Measurements from ENCODE around the gene CLINT1.

The CLINT1 gene

DNA sequence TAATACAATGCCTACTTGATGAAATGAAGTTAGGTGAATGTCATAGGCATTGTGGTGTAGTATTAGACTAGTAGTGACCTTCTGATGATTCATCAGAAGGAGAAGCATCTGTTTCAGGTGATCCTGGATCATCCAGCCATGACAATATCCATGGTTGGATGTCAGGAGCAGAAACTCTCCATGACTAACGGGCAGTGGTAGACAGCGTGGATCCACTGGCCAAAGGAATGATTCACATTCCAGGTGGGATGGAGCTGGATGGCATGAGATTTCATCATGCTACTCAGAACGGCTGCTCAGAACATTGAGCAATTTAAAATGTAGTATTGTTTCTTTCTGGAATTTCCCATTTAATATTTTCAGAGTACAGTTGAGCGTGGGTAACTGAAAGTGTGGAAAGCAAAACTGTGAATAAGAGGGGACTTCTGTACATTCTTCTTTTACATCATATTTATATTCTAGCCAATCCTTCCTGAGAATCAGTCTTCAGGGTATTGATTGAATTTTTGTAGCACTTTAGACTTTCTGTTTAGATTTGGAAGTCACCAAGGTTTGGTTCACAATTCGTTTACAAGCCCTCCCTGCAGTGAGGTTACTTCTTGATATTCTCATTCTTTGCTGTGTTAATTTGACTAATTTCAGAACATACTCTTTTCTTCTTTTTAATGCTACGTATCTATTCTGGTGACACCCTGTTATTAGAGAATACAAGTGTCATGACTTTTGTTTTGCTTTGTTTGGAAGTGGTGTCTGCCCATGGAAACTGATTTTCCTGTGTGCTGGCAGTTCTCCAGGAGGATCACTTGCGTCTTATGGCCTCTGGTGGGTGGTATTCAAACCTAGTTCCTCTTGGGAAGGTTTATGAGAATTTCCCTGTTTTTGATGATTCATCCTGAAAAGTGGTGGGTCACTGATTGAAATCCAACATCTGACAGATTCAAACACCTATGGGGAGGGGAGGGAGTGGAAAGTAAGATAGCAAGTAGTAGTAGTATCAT is 12.2 kb upstream of the CLINT1 start:
- no peak overlapping the region for H3K27ac ChIP-seq

DNA sequence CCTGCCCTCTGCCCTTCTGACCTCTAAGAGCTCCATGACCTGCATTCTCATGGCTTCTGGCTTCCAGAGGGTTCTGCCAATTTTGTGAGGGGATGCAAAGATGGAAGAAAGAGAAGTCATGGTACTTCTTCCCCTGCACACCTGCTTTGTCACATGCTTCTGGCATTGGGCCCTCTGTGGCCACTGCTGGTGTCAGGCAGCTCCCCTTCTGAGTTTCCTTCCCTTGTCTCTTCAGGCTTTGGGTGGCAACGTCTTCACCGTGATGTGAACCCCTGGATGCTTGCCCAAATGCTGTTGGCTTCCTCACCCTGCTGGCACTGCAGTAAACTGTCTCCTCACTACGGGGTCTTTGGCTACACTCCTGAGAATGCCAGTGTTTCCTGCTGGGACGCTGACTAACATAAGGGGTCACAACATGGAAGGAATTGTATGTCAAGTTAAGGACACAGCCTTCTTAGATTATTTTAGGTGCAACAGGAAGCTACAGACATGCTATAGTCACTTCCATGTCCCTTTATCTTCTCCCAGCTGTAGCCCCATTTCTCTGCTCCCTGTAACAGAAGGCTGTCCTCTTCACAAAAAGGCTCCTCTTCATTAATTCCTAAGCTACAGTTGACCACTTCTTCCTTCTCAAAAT is 8.9 kb upstream of the CLINT1 start:
- H3K27ac ChIP-seq, result no peak overlapping the region
- TF ChIP-seq, protein P1, sequence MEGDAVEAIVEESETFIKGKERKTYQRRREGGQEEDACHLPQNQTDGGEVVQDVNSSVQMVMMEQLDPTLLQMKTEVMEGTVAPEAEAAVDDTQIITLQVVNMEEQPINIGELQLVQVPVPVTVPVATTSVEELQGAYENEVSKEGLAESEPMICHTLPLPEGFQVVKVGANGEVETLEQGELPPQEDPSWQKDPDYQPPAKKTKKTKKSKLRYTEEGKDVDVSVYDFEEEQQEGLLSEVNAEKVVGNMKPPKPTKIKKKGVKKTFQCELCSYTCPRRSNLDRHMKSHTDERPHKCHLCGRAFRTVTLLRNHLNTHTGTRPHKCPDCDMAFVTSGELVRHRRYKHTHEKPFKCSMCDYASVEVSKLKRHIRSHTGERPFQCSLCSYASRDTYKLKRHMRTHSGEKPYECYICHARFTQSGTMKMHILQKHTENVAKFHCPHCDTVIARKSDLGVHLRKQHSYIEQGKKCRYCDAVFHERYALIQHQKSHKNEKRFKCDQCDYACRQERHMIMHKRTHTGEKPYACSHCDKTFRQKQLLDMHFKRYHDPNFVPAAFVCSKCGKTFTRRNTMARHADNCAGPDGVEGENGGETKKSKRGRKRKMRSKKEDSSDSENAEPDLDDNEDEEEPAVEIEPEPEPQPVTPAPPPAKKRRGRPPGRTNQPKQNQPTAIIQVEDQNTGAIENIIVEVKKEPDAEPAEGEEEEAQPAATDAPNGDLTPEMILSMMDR (conservative IDR thresholded peaks at IDR 0.05), result no peak
- no peak for TF ChIP-seq ZFX (IDR thresholded peaks at IDR 0.05)

More for the DNA sequence above, 12.2 kb upstream of the CLINT1 start:
- TF ChIP-seq, protein P1 (conservative IDR thresholded peaks at IDR 0.05), result no peak
- no peak for TF ChIP-seq ZFX (IDR thresholded peaks at IDR 0.05)

DNA sequence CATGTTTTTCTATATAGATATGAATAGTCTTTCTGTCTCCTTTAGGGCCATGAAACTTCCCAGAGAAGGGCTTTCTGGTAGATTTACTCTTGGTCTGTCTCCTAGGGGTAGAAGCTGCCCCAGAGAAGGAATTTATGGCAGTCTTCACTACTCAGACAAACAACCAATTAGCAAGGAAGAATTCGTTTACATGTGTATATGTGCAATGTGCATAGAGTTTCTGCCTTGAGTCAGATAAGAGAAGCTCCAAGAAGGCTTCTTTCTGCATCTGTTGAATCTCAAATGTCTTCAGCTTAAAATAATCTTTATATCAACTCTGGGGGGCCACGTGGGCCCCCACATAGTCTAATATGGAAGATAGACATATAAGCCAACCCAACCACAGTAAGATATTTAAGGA is 7.6 kb upstream of the CLINT1 start:
- TF ChIP-seq, protein P1 (conservative IDR thresholded peaks at IDR 0.05), result no peak
- no peak for TF ChIP-seq ZFX (IDR thresholded peaks at IDR 0.05)
- H3K27ac ChIP-seq, result no peak overlapping the region

DNA sequence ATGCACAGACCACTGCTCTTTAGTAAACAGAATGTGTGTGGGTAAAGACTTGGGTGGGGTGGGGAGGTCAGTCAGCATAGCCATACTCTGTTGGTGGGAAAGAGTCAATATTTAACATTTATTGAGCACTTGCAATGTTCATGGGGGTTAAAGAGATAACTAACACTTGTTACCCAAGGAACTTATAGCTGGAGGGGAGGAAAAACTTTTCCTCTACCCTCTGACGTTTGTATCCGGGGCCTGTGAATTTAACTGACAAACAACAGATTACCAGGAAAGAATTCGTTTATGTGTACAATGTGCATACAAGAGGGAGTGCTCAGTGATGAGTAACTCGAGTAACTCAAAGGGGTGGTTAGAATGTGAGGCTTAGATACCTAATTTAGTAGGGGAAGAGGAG is 6.8 kb upstream of the CLINT1 start:
- no peak for TF ChIP-seq ZFX (IDR thresholded peaks at IDR 0.05)
- TF ChIP-seq, protein P1 (conservative IDR thresholded peaks at IDR 0.05), result no peak
- H3K27ac ChIP-seq, result no peak overlapping the region

DNA sequence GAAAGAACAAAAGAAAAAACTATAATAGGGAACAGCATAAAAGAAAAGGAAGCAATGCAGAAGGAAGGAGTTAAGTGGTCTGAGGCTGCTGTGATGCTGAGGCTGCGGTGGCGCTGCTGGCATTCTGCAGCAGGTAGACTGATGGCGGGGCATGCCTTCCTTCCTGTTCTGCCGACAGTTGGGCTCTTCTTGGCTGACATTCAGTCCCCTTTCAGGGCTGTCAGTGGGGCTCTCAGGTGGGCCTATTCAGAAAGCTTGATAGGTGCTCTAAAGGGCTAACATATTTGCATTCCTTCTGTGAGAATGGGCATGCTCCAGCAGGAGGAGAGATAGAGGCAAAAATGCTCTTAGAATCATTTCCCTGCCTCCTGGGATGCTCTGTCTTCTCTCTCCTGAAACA is 5.1 kb upstream of the CLINT1 start:
- no peak overlapping the region for H3K27ac ChIP-seq
- TF ChIP-seq, protein P1 (conservative IDR thresholded peaks at IDR 0.05), result no peak
- no peak for TF ChIP-seq ZFX (IDR thresholded peaks at IDR 0.05)

DNA sequence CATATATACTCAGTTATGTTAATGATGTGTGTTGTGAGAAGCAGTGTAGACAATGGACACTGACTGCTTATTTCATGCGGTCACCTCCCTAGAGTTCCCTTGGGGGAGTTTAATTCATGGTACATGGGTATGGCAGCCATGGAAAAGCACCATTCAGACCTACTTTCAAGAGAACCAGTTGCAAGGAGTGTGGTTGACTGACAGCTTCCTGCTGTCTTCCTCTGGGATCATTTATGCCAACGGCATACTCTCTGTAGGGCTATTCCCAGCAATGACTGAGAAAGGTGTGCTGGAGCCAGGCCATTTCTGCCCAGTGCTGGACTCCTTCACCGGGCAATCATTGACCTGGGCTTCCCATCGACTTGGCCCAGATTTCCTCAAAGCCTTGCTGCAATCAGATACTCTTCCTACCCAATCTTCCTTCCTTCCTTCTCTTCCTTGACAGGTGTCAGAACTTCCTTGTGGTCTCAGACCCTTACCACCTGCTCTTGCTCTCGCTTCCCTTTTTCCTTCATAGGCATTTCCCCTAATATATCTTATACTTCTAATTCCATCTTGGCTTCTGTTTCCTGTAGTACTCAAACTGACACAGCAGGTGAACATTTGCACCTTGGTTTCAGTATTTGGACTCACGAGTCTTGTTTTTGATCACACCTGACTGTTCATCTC is 3.4 kb upstream of the CLINT1 start:
- no peak overlapping the region for H3K27ac ChIP-seq
- TF ChIP-seq ZFX (IDR thresholded peaks at IDR 0.05), result no peak
- TF ChIP-seq, protein P1 (conservative IDR thresholded peaks at IDR 0.05), result no peak

Measured in C4-2B (cell line).